ENCODE results near the gene PPME1.

Gene PPME1

DNA sequence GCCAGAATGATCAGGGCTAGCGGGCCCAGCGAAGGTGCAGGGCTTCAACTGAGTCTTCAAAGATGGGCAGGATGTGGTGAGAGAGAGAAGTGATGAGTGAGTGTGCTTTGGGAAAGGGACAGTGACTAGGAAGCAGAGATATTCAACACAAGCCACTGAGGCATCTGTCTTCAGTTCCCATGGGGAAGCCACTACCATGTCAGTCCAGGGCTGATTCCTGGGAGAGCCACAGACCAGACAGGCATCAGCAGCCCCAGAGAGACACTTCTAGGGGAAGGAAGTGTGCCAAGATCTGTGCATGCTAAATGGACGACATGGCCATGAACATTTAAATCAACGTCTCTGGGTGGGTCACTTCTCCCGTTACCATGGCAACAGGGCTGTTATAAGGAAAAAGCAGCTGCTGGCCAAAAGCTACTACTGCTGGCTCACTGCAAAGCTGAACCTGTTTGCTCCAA is 111.9 kb downstream of the PPME1 start:
- no peak for DNase-seq

GRCh38 chr11:74283580-74284180 is 112.6 kb downstream of the PPME1 start:
- no peak for DNase-seq

- DNase-seq = no peak
Observed at GRCh38 chr11:74284466-74284865, 113.4 kb downstream of the PPME1 start.

DNA sequence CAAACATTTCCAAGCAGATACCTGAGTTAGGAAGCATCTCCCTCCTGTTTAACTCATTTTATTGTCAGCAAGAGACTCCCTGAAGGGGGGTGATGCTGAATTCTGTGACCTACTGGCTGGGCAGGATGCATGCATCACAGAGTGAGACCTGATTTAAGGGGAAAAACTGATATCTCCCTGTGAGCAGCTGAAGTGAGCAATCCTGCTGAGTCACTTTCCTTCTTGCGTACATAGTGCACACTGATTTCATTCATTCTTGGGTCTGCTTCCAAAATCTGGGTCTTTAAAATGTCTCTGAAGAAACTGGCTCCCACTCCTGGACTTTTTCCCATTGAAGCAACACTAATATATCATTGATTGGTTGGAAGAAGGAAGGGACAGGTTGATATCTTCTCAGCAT is 117.1 kb downstream of the PPME1 start:
- no peak for DNase-seq

GRCh38 chr11:74288911-74289310 is 117.8 kb downstream of the PPME1 start:
- DNase-seq = no peak

- DNase-seq = no peak
Observed at GRCh38 chr11:74297484-74297883, 126.4 kb downstream of the PPME1 start.

- DNase-seq = no peak
Observed at GRCh38 chr11:74299015-74299414, 127.9 kb downstream of the PPME1 start.

Data from effector CD8-positive, alpha-beta T cell (primary cell).